Measurements from ENCODE around the gene KCNQ1OT1.

The KCNQ1OT1 gene

DNA sequence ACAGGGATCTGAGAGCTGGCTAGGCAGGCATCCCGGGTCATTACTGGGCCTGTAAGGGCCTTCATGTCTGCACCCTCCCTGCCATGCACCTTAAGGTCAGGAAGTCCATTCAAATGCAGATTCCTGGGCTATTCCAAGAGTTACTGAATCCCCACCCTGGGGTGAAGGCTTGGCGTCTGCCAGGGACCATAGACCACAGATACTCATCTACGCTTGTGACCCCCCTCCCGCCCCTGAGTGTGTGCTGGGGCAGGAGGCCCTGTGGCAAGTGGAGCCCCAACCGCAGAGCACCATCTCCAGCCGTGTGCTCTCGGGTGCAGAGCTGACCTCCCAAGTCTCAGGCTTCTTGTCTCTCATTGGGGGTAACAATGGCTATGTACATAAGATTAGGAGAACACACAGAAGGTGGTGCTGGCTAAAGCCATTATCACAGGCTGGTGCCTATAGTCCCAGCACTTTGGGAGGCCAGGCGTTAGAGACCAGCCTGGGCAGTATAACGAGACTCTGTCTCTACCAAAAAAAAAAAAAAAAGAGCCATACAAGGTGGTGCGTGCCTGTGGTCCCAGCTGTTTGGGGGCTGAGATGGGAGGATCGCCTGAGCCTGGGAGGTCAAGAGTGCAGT is 19.1 kb upstream of the KCNQ1OT1 start:
- DNase-seq (ENCODE audit: low read depth), result no peak
- TF ChIP-seq, protein P1, sequence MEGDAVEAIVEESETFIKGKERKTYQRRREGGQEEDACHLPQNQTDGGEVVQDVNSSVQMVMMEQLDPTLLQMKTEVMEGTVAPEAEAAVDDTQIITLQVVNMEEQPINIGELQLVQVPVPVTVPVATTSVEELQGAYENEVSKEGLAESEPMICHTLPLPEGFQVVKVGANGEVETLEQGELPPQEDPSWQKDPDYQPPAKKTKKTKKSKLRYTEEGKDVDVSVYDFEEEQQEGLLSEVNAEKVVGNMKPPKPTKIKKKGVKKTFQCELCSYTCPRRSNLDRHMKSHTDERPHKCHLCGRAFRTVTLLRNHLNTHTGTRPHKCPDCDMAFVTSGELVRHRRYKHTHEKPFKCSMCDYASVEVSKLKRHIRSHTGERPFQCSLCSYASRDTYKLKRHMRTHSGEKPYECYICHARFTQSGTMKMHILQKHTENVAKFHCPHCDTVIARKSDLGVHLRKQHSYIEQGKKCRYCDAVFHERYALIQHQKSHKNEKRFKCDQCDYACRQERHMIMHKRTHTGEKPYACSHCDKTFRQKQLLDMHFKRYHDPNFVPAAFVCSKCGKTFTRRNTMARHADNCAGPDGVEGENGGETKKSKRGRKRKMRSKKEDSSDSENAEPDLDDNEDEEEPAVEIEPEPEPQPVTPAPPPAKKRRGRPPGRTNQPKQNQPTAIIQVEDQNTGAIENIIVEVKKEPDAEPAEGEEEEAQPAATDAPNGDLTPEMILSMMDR (IDR thresholded peaks at IDR 0.05; ENCODE audit: insufficient read depth, low read depth, low read length, missing control alignments), result no peak
- no peak overlapping the region for H3K4me3 ChIP-seq (ENCODE audit: low read depth, low read length)

DNA sequence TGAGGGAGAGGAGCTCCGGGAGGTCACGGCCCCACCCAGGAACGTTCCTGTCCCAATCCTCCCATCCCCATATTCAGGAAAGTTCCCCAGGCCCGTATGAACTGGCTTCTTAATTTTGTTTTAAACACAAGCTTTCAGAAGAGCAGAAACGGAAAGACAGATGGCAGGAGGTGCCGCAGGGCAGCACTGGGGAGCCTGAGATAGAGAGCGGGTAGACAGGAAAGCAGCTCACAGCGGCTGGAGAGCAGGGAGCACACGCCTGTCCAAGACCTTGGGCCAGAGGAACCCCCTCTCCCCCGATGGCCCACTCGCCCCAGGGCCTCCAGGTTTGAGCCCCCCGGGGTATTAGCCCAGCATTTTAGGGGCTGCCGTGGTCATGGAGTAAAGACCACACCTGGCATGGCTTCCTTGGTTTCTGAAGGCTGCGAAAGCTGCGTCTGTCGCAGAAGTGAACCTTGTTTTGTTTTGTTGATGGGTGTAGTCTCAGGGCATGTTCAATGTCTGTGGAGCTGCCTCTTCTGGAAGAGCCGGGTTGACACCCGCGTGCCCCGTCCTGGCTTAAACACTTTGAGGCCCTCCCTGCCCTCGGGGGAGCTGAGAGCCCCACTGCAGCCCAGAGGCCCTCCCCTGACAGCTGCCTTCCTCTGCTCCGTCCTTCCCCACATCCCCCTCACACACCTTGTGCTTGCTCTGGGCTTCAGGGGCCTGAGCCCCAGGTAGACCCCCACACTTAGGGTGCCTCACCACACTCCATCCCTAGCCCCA is 17.9 kb upstream of the KCNQ1OT1 start:
- DNase-seq (ENCODE audit: low read depth), result no peak
- no peak overlapping the region for H3K4me3 ChIP-seq (ENCODE audit: low read depth, low read length)
- TF ChIP-seq, protein P1 (IDR thresholded peaks at IDR 0.05; ENCODE audit: insufficient read depth, low read depth, low read length, missing control alignments), result no peak

DNA sequence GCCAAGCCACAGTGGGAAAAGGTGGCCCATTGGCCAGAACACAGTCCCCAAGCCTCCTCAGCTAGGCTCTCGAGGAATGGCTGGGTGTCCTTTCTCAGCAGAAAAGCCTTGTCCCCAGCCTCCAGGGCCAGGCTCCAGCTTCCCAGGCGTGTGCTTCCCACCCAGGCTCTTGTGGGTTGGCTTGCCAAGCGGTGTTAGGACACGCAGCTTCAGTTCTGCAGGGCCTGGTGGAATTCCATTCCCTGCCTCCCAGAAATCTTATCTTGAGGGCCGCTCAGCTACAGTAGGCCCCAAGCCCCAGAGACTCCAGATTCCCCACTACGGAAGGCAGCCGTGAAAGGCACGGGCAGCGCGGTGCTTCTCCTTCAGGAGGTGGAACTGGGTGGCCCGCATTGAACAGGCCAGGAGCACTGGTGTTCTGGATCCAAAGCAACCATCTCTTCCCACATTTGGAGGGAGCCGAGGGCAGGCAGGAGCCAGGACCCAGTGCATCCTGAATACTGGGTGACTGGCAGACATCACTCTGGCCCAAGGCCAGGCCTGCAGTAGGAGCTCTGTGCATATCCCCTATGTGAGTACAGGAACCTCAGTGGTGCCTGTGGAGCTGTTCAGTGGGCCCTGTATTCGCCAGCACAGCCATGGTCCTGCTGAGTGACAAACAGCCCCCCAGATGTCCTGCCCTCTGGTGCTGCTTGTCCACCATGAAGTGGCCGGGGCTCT is 16.7 kb upstream of the KCNQ1OT1 start:
- TF ChIP-seq, protein P1 (IDR thresholded peaks at IDR 0.05; ENCODE audit: insufficient read depth, low read depth, low read length, missing control alignments), result no peak
- H3K4me3 ChIP-seq (ENCODE audit: low read depth, low read length), result no peak overlapping the region
- DNase-seq (ENCODE audit: low read depth), result no peak

DNA sequence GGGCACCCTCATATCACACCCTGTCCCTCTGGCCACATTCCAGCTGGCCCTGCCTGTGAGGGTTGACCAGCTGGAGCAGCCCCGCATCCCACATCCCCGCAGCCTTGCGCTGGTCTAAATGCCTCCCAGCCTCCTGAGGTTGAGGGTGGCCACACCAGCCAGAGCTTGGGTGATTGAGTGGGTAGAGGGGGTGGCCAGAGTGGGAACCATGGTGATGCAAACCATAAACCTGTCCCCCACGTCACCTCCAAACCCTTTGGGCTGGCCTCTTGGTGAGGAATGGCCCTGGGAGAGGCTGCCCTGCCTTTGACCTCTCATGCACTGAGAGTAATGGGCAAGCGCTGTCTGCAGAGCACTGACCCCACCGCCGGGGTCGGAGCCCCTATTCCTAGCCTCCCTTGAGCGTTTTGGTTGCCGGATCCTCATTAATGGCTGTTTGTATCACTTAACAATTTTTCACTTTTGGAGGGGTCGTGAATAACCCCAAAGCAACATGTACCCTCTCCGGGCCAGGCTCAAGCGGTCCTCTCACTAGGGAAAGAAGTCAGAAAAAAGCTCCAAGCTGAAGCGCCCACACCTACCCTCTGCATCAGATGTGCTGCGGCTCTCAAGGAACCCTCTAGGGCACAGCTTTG is 16.0 kb upstream of the KCNQ1OT1 start:
- no peak overlapping the region for H3K4me3 ChIP-seq (ENCODE audit: low read depth, low read length)
- DNase-seq (ENCODE audit: low read depth), result no peak
- TF ChIP-seq, protein P1 (IDR thresholded peaks at IDR 0.05; ENCODE audit: insufficient read depth, low read depth, low read length, missing control alignments), result no peak

DNA sequence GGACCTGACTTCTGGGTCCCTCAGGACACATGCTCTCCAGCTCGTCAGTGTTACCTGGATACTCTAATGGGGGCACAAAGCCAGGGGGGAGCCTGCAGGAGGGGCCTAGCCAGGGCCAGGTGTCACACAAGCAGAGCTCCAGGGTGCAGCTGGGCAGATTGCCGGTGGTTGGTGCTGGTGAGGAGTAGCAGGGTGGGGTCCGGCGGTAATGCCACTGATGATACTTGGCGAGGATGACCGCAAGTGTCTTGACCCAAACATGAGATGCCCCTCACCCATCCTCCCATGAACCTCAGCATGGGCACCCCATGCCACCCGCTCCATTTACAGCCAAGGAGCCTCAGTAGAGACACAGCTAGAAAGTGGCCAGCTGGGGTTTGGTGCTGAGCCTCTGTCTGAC is 15.1 kb upstream of the KCNQ1OT1 start:
- DNase-seq (ENCODE audit: low read depth), result no peak
- TF ChIP-seq, protein P1 (IDR thresholded peaks at IDR 0.05; ENCODE audit: insufficient read depth, low read depth, low read length, missing control alignments), result no peak
- H3K4me3 ChIP-seq (ENCODE audit: low read depth, low read length), result no peak overlapping the region

DNA sequence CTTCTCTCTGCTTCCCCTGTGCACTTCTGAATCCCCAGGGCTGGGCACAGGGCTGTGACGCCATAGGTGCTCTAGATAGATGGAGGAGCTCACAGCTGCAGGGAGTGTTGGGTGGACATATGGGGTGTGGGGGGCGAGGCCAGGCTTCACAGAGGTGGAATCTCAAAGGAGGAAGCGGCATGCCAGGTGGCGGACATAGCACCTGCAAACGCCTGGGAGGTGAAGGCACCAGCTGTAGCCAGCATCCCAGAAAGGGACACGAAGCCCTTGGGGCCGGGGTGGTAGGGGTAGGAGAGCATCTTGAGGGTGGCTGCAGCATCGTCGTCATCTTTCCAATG is 14.6 kb upstream of the KCNQ1OT1 start:
- no peak for DNase-seq (ENCODE audit: low read depth)
- H3K4me3 ChIP-seq (ENCODE audit: low read depth, low read length), result no peak overlapping the region
- TF ChIP-seq, protein P1 (IDR thresholded peaks at IDR 0.05; ENCODE audit: insufficient read depth, low read depth, low read length, missing control alignments), result no peak
